Retinal pigment epithelial cell (primary cell): Measurements from ENCODE around the gene RNF150.

Experiments
- DNase-seq: peaks from one replicate; pipeline ENCODE4 v3.0.0-alpha.2; 2010; ENCODE audit warnings: low read depth
- H3K4me3 ChIP-seq: 2 replicates; pipeline ENCODE4 v1.5.1; 2011; ENCODE audit warnings: mild to moderate bottlenecking, low read length, control low read depth, moderate library complexity
- TF ChIP-seq, protein P1 (sequence below): conservative IDR thresholded peaks from 2 replicates; pipeline ENCODE4 v1.5.1; 2011; ENCODE audit warnings: low read depth, low read length, control low read depth, inconsistent platforms

The RNF150 gene

DNA sequence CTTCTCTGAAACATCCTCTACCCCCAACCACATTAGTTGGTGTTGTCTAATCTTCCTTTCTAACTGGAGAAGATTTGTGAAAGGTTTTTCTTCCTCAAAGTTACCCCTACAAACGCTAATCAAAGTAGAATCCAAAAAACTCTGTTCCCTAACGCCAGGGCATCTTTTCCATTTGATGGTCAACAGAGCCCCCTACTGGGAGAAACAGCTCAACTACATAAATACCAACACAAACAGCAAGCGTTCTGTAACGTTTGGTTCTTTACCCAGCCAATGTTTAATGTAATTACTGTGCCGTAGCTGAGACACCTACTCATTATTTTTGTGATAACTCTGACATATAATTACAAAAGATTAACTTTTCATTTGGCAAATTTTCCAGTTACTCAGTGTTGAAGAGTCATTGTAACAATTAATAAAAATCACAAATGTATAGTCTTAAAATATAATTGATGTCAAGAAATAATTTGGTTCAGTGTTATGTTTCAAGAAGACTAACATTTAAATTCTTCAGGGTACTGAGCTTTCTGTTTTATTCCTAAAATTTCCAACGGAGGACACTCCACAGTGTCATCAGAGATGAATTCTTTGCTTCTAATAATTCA is 282.1 kb downstream of the RNF150 start:
- H3K4me3 ChIP-seq: no peak overlapping the region
- TF ChIP-seq, protein P1, sequence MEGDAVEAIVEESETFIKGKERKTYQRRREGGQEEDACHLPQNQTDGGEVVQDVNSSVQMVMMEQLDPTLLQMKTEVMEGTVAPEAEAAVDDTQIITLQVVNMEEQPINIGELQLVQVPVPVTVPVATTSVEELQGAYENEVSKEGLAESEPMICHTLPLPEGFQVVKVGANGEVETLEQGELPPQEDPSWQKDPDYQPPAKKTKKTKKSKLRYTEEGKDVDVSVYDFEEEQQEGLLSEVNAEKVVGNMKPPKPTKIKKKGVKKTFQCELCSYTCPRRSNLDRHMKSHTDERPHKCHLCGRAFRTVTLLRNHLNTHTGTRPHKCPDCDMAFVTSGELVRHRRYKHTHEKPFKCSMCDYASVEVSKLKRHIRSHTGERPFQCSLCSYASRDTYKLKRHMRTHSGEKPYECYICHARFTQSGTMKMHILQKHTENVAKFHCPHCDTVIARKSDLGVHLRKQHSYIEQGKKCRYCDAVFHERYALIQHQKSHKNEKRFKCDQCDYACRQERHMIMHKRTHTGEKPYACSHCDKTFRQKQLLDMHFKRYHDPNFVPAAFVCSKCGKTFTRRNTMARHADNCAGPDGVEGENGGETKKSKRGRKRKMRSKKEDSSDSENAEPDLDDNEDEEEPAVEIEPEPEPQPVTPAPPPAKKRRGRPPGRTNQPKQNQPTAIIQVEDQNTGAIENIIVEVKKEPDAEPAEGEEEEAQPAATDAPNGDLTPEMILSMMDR: peak; percentile 79
- no peak for DNase-seq

DNA sequence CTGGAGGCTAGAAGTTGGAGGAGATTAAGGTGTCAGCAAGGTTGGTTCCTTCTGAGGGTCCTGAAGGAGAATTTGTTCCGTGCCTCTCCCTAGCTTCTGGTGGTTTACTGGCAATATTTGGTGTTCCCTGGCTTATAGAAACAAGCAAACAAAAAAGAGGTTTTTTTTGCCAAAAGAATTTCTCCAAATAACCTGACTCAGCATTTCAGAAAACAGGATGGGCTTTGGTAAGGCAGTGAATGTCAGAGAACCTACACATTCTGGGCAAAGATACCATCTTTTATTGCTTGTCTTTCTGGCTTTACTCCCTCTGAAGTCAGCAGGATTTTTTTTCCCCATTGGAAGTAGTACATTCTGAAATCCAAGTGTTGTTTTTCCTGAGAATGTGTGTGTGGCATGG is 283.7 kb downstream of the RNF150 start:
- no peak for DNase-seq
- no peak overlapping the region for H3K4me3 ChIP-seq
- TF ChIP-seq, protein P1: no peak

DNA sequence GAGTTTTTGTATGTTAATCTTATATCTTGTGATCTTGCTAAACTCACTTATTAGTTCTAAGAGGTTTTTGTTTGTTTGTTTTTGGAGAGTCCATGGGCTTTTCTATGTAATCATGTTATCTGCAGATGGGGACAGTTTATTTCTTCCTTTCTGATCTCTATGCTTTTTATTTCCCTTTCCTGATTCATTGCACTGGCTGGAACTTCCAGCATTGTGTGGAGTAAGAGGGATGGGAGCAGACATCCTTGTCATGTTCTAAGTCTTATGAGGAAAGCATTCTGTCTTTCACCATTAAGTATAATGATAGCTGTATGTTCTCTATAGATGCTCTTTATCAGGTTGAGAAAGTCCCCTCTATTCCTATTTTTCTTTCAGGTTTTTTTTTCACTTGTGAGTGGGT is 286.5 kb downstream of the RNF150 start:
- no peak overlapping the region for H3K4me3 ChIP-seq
- TF ChIP-seq, protein P1: no peak
- DNase-seq: no peak

DNA sequence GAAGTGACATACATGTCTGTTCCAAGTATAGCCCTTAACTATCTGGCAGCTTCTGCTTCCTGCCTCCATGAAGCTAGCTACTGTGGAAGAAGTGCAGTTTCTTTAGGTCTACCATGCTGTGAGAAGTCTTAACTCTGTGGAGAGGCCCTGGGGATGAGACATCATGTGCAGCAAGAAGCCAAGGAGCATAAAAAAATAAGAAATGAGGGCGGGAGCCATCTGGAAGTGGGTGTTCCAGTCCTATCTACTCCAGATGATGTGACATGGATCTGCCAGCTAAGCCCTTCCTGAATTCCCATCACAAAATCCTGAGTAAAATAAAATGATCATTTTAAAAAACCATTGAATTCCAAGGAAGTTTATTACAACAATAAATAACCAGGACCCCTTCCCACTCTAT is 289.2 kb downstream of the RNF150 start:
- TF ChIP-seq, protein P1: no peak
- H3K4me3 ChIP-seq: no peak overlapping the region
- DNase-seq: no peak

DNA sequence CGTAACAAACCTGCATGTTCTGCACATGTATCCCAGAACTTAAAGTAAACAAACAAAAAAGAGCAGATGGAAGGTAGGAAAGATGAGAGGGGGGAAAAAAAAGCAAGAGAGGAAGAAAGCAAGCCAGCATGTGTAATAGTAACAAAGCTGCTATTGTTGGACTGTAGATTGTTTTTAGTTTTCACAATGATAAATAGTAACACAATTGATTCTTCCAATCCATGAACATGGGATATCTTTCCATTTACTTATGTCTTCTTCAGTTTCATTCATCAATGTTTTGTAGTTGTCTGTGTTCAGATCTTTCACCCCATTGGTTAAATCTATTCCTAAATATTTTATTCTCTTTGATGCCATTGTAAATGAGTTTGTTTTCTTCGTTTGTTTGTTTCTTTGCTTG is 292.1 kb downstream of the RNF150 start:
- DNase-seq: no peak
- no peak overlapping the region for H3K4me3 ChIP-seq
- TF ChIP-seq, protein P1: no peak

DNA sequence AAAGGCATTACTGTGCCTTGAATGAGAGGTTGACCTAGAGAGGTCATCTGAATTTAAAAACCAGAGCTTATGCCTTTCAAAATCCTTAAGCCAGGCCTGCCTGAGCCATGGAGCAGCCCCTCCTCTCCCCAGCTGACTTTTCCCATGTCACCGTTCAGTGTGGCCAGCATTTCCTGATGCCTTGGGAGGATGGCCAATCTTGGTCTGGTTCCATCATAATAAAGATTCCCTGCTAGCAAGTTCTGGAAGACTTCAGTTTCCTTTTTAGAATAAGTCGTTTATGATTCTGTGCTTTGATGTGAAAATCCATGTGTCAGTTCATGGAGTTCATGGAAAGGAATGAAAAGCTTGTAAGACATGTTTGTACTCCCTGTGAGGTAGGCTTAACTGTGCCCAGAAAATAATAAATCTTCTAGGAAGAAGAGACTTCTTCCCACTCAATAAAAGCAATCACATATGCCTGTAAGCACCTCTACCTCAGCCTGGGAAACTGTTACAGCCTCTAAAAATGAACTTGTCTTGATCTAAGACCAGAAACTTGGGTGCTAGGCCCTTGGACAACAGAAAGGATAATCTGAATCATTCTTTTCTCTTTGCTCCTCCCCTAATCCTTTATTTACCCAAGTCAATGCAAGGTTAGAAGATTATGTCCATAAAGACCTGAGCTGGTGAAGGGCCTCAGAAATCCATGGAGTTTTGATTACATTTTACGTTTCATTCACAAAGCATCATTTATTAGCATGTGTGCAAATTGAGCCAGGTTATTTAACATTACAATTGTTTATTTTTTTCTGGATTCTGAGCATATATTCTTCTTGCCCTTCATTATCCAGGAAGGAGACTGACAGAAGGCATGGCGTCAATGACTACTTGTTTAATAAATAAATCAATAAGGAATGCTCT is 293.1 kb downstream of the RNF150 start:
- TF ChIP-seq, protein P1: no peak
- DNase-seq: peak; percentile 46
- H3K4me3 ChIP-seq: no peak overlapping the region

DNA sequence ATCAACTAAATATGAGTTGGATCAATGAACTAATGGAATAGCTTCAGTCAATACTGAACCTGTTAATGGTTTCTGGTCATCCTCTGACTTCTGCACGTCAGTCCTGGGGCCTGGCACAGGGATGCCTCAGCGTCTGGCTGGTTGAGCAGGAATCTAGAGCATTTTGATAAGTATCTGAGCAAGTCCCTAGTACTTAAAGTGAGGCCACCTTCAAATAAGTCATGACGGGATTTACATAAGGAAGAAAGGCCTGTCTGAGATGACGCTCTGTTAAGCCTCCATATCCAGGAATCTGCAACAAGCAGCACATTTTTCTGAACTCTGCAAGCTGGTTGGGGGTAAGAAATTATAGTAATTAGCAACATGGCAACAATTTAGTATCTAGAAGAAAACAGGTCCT is 293.9 kb downstream of the RNF150 start:
- peak; percentile 85 for DNase-seq
- H3K4me3 ChIP-seq: no peak overlapping the region
- TF ChIP-seq, protein P1: no peak
